Endothelial cell of umbilical vein (primary cell): ENCODE data around the gene NBEAL2. TPM values are rescaled to one million over a fixed set of nuclear protein-coding genes. Genes with fewer than 3 reads are reported as not detected.
A peak's percentile ranks its signal among the peaks of the same experiment; 100 is the strongest.

Experiments used
- BruUV-seq: library from RNA; stranded (reverse); fragments of 400-500 nt; replicated peaks from 2 replicates; lab custom pipeline; 2021; lab: Mats Ljungman, UMichigan
- CTCF ChIA-PET: fragments of 300-600, 350-600 bp; sonication (Branson Sonifier 250); formaldehyde crosslinking; loops from one replicate; lab custom pipeline; 2021; ENCODE audit warnings: antibody characterized with exemption, inconsistent platforms; lab: Charles Lee
- POLR2A ChIA-PET: fragments of 300-600, 350-600 bp; sonication (Branson Sonifier 250); formaldehyde crosslinking; loops from one replicate; lab custom pipeline; 2021; ENCODE audit warnings: antibody characterized with exemption, inconsistent platforms; lab: Charles Lee
- DNase-seq: peaks from one replicate; pipeline ENCODE4 v3.0.0-alpha.2; 2011; ENCODE audit warnings: low read depth, low spot score
- FAIRE-seq: peaks from 2 replicates; lab custom pipeline; 2011; peaks lifted over from hg19 to GRCh38; lab: Jason Lieb, UNC
- H2AFZ ChIP-seq: 2 replicates; pipeline ENCODE4 v1.6.0; 2012; ENCODE audit warnings: low read depth, low read length, control low read depth, inconsistent platforms
- H3K27ac ChIP-seq: 2 replicates; pipeline ENCODE4 v1.5.1; 2011; ENCODE audit warnings: low read depth, mild to moderate bottlenecking, control low read depth, low read length, moderate library complexity; ENCODE audit not compliant: insufficient read depth
- H3K27me3 ChIP-seq, 2 experiments: 2 replicates each; pipeline versions ENCODE4 v1.6.0 to v1.6.1; 2011; ENCODE audit warnings: low read length in 2 of 2, mixed read lengths in 1 of 2; ENCODE audit not compliant: control insufficient read depth in 2 of 2, insufficient read depth in 2 of 2
- H3K36me3 ChIP-seq, 2 experiments: 2 replicates in 1 of 2; 3 replicates in 1 of 2; pipeline ENCODE4 v1.5.1; 2011; ENCODE audit warnings: low read length in 2 of 2, mild to moderate bottlenecking in 1 of 2, moderate library complexity in 1 of 2; ENCODE audit not compliant: control insufficient read depth in 2 of 2, insufficient read depth in 2 of 2; ENCODE audit errors: extremely low read depth in 1 of 2
- H3K4me1 ChIP-seq: 3 replicates; pipeline ENCODE4 v1.5.1; 2011; ENCODE audit warnings: mild to moderate bottlenecking, low read length; ENCODE audit not compliant: control insufficient read depth, insufficient read depth; ENCODE audit errors: extremely low read depth
- H3K4me2 ChIP-seq: 2 replicates; pipeline ENCODE4 v1.6.1; 2011; ENCODE audit warnings: low read length, control low read depth, mixed read lengths; ENCODE audit not compliant: insufficient read depth
- H3K4me3 ChIP-seq, 3 experiments: fragments of 200-600 bp in 1 of 3; sonication (generic), shearing (Covaris generic) in 1 of 3; replicated peaks in 1 of 3; 2 replicates each; pipeline ENCODE4 v1.5.1; 2011 to 2016; ENCODE audit warnings: control low read depth in 3 of 3, low read length in 3 of 3, mild to moderate bottlenecking in 2 of 3, inconsistent platforms in 1 of 3, low read depth in 1 of 3, moderate library complexity in 1 of 3; ENCODE audit not compliant: insufficient read depth in 1 of 3
- H3K79me2 ChIP-seq: 2 replicates; pipeline ENCODE4 v1.6.0; 2012; ENCODE audit warnings: low read length, inconsistent platforms; ENCODE audit not compliant: control insufficient read depth, insufficient read depth
- H3K9ac ChIP-seq: replicated peaks from 2 replicates; pipeline ENCODE3; 2011; ENCODE audit warnings: low read length, control low read depth; ENCODE audit not compliant: insufficient read depth; ENCODE audit errors: extremely low read depth
- H3K9me1 ChIP-seq: replicated peaks from 3 replicates; pipeline ENCODE4 v1.6.0; 2011; ENCODE audit warnings: mild to moderate bottlenecking, low read length; ENCODE audit not compliant: control insufficient read depth, insufficient read depth; ENCODE audit errors: extremely low read depth
- H3K9me3 ChIP-seq: replicated peaks from 2 replicates; pipeline ENCODE4 v1.5.1; 2012; ENCODE audit warnings: low read length, inconsistent platforms; ENCODE audit not compliant: control insufficient read depth, insufficient read depth
- H4K20me1 ChIP-seq: replicated peaks from 2 replicates; pipeline ENCODE3; 2011; ENCODE audit warnings: mild to moderate bottlenecking, low read length; ENCODE audit not compliant: control insufficient read depth, insufficient read depth; ENCODE audit errors: extremely low read depth
- EZH2 ChIP-seq: IDR thresholded peaks from 2 replicates; pipeline ENCODE4 v1.6.1; 2012; ENCODE audit warnings: borderline replicate concordance, low read depth, mild to moderate bottlenecking, moderate library complexity, low read length, inconsistent platforms; ENCODE audit not compliant: severe bottlenecking
- FOS ChIP-seq: IDR thresholded peaks from 2 replicates; pipeline ENCODE4 v1.6.1; 2011; ENCODE audit warnings: mild to moderate bottlenecking, low read length, moderate library complexity, borderline replicate concordance; ENCODE audit not compliant: insufficient read depth
- GATA2 ChIP-seq: IDR thresholded peaks from 2 replicates; pipeline ENCODE4 v1.7.0; 2011; ENCODE audit warnings: low read depth, mild to moderate bottlenecking, moderate library complexity, mixed read lengths, low read length; ENCODE audit not compliant: insufficient read length, insufficient read depth
- JUN ChIP-seq: IDR thresholded peaks from 2 replicates; pipeline ENCODE4 v1.6.1; 2011; ENCODE audit warnings: borderline replicate concordance, low read depth; ENCODE audit not compliant: insufficient read length, insufficient read depth
- MYC ChIP-seq: IDR thresholded peaks from one replicate; pipeline ENCODE4 v1.6.1; 2011; ENCODE audit warnings: mild to moderate bottlenecking, low read depth, low read length
- POLR2AphosphoS5 ChIP-seq: IDR thresholded peaks from 2 replicates; pipeline ENCODE4 v1.6.1; 2012; ENCODE audit warnings: low read depth, mild to moderate bottlenecking, control low read depth, low read length, moderate library complexity; ENCODE audit not compliant: insufficient read depth
- dilution Hi-C: fragments of 300-500 bp; cut with MboI; formaldehyde crosslinking; loops from one replicate; pipeline ENCODE4 v1.15.0; 2019; ENCODE audit warnings: low sequenced_read_pairs; ENCODE audit not compliant: extremely low pct_ligation_motif_present
- intact Hi-C: fragments of 100-400 bp; cut with micrococcal nuclease; formaldehyde crosslinking; loops from one replicate; pipeline ENCODE4 v1.10.0; 2022
- polyA plus RNA-seq, 4 experiments: library from polyadenylated mRNA; depleted of rRNA in 3 of 4; stranded (reverse) in 3 of 4; unstranded in 1 of 4; fragments of >200 nt; gene quantifications; 2 replicates each; pipeline versions ENCODE4 v1.2.1 to v1.2.3, GENCODE V29; 2011 to 2012; ENCODE audit warnings: missing spikeins in 1 of 4
- total RNA-seq: library from RNA; stranded (reverse); gene quantifications from 2 replicates; pipeline ENCODE4 v1.2.3, GENCODE V29; 2021
- TF ChIP-seq, protein P1 (sequence below): IDR thresholded peaks from 2 replicates; pipeline ENCODE4 v1.6.1; 2011; ENCODE audit not compliant: insufficient read depth, insufficient read length
- TF ChIP-seq, protein P2 (sequence below), 2 donors: IDR thresholded peaks; 1 replicate in 1 of 2; 2 replicates in 1 of 2; pipeline ENCODE4 v1.5.1; 2011; ENCODE audit warnings: low read length in 2 of 2, mild to moderate bottlenecking in 2 of 2, moderate library complexity in 2 of 2, control low read depth in 1 of 2, inconsistent platforms in 1 of 2, low read depth in 1 of 2; ENCODE audit not compliant: insufficient read depth in 1 of 2; ENCODE audit errors: extremely low read depth in 1 of 2

Gene NBEAL2
- total and polyA plus RNA-seq, 2 donors (not counting 3 experiments of a cell fraction or from before 2014, with no cell fraction given): 48.0 to 84.7 TPM

DNA sequence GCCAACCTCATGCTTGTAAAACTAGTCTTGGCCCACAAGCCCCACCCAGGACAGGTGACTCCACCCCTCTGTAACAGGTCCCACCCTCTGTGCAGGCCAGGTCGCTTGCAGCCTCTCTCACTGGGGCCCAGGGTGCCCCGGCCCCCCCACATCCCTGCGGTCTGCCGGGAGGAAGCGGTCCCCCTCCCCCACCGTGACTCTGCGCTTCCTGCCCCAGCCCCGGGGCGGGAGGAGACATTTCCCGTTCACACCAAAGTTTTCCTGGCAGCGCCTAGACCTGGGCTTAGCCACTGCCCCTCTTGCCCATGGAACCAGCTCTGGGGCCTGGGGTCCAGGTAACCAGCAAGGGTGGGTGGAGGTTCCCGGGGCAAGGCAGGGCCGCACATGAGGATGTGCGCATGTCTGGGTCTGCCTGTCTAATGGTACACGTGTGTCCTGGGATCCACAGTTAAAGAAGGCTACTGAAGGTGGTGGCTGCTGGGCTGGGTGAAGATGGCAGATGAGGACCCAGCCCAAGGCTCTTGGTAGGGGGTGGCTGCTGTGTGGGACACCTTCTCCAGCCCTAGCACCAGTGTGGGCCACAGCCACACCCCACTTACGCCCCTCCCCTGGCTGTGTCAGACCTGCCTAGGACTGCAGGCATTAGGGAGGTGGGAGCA lies 8.4 kb downstream of the NBEAL2 start:
- intact Hi-C loops (loop anchor here (1.0 kb wide), 1 partner anchor 9 kb away; the partner anchor contains the start of gene NBEAL2), dilution Hi-C loops (no loop called here)
- POLR2A ChIA-PET: interaction anchor here (1.0 kb wide), 1 partner anchor 11 kb away, joined by 7 read pairs; no protein-coding TSS in a partner anchor
- Histone ChIP-seq H3K27me3 (no peaks in the 10 kb centered on the region), H3K36me3 (peaks cover 3 to 8% of the 10 kb centered on the region in 2 experiments), H3K79me2 (peaks cover 28% of the 10 kb centered on the region), H3K9me1 (no peaks in the 10 kb centered on the region), H4K20me1 (no peaks in the 10 kb centered on the region), H3K4me1 (peaks cover 21% of the 10 kb centered on the region), H2AFZ (no peak overlapping the region), H3K27ac (peak overlapping the region; percentile 77), H3K4me3 (no peak overlapping the region), H3K4me2 (peak overlapping the region; percentile 49), H3K9me3 (no peaks in the 10 kb centered on the region), H3K9ac (no peak overlapping the region)
- peak; percentile 65 for DNase-seq
- FAIRE-seq: peak; percentile 81
- no TSS peak for BruUV-seq
- TF ChIP-seq JUN (no peak), GATA2 (no peak), MYC (no peak), POLR2AphosphoS5 (peak; percentile 94), EZH2 (no peak), FOS (no peak)
- TF ChIP-seq, protein P1, sequence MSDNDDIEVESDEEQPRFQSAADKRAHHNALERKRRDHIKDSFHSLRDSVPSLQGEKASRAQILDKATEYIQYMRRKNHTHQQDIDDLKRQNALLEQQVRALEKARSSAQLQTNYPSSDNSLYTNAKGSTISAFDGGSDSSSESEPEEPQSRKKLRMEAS: no peak
- TF ChIP-seq, protein P2, sequence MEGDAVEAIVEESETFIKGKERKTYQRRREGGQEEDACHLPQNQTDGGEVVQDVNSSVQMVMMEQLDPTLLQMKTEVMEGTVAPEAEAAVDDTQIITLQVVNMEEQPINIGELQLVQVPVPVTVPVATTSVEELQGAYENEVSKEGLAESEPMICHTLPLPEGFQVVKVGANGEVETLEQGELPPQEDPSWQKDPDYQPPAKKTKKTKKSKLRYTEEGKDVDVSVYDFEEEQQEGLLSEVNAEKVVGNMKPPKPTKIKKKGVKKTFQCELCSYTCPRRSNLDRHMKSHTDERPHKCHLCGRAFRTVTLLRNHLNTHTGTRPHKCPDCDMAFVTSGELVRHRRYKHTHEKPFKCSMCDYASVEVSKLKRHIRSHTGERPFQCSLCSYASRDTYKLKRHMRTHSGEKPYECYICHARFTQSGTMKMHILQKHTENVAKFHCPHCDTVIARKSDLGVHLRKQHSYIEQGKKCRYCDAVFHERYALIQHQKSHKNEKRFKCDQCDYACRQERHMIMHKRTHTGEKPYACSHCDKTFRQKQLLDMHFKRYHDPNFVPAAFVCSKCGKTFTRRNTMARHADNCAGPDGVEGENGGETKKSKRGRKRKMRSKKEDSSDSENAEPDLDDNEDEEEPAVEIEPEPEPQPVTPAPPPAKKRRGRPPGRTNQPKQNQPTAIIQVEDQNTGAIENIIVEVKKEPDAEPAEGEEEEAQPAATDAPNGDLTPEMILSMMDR (IDR thresholded peaks at IDR 0.05; ENCODE audit: extremely low read depth in 1 of 2, insufficient read depth in 1 of 2, low read depth in 1 of 2, low read length in 2 of 2): no peak
- CTCF ChIA-PET: interaction anchor here (0.8 to 2.6 kb wide), 6 partner anchors 10 to 65 kb away, joined by 3 to 34 read pairs (median 4); no protein-coding TSS in a partner anchor
